HG02642 (cell line): ENCODE results near the gene KCNJ12.

Source experiments
- ATAC-seq: cut with Tn5 transposase; IDR thresholded peaks from one replicate; pipeline ENCODE4 v1.9.1; 2021; ENCODE audit warnings: mild to moderate bottlenecking; ENCODE audit not compliant: unreplicated experiment, poor library complexity

Gene KCNJ12

DNA sequence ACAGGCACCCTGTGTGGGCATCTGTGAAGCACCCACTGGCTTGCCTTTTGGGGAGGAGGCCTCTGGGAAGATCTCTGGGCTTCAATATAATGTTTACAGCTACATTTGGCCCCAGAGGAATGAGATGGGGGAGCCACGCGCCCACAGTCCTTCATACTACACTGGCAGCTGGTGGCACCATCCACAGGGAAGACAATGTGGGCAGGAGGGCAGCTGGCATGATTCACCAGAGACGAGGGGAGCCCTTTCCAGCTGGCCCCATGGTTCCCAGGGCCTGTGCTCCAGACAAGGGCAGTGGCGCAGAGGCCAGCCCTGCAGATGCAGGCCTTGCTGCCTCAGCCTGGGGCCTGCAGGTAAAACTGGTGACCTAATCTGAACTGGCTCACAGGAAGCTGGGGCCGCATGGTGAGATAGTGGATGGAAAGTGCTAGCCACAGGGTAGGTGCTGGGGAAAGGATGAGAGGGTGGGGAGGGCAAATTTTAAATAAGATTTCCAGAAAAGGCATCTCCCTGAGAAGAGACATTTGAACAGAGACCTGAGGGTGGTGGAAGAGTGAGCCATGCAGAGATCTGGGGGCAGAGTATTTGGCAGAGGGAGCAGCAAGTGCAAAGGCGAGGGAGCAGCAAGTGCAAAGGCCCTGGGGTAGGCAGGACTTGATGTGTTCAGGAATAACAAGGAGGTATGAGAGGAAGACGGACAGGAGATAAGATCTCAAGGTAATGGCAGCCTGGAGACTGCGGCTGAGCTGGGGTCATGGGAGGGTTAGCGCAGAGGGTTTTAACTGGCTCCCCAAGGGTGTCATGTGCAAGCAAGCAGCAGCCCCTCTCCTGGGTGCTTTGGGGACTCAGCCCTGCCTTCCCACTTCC, 12.1 kb upstream of the KCNJ12 start:
- ATAC-seq, result no peak

DNA sequence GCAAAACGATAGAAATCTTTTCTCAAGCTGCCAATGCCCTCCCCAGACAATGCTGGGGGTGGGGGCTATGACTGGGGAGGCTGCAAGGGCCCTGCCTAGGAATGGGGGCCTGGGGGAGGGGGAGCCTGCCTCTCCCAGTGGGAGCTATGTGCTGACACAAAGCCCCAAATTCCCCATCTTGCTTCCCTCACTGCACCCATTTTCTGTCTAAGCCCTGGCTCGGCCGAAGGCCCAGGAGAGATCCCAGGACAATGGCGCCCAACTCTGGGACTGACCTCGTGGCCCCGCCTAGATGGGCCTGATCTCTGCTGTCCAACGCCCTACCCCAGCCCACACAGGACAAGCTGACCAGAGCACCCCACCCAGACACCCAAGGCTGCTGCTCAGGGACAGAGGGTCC, 11.1 kb upstream of the KCNJ12 start:
- ATAC-seq, result no peak

DNA sequence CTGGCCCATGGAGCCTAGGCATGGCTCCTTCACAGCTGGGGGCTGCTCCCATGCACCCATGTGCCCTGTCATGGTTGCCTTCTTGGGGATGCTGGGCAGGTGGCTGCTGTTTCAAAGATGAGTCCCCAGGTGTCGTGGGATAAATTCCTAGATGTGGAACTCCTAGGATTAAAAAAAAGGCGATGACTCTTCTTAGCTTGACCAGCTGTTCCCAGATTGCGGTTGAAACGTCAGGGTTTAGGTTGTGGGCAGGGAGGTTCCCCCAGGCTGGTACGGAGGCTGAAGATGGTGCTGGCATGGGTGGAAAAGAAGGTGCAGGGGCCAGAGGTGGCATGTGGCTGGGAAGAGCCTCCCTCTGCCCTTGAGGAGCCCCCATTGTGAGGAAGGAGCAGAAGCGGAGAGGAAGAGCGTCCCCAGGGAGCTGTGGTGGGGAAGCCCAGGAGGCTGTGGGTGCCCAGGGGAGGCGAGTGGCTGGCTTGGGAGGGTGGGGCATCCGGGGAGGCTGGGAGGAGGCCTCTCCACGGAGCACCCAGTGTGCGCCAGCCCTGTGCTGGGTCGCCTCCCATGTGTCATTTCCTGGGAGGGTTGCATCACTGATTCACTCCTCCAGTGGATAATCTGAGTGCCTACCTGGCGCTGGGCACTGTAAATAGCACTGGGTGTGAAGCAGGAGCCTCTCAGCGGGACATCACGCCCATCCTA, 7.5 kb upstream of the KCNJ12 start:
- no peak for ATAC-seq

DNA sequence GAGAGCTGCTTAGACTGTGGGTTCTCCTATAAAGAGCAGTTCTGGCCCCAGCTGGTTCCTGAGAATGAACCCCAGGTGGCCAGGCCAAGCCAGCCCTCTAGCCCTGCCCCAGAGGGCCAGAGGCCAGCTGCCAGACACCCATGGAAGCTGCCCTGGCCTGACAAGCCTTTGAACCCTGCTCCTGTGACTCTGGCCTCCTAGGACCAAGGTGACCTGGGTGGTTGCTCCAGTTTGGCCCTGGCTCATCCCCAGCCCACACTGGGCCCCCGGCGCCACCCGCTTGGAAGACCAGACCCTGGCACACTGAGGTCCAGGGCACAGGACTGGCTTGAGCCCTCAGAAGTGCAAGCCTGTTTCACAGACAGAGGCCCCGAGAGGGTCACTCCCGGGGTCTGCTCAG, 6.8 kb upstream of the KCNJ12 start:
- no peak for ATAC-seq

DNA sequence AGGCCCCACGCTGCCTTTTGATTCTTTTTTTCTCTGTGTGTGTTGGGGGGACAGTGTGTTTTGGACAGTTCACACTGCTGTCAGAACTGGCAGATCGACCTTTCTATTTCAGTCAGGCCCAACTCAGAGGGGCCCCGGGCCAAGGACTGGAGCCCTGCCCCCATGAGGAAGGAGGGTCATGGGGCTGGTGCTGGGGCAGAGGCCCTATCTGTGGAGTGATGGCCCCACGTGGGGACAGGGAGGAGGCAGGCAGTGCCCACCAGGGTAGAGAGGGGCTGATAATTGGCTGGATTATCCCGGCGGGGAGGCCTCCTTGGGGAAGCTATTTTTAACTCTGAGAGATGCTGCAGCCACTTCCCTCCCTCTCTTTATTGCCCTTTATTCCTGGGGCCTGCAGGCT, 5.7 kb upstream of the KCNJ12 start:
- ATAC-seq, result no peak

DNA sequence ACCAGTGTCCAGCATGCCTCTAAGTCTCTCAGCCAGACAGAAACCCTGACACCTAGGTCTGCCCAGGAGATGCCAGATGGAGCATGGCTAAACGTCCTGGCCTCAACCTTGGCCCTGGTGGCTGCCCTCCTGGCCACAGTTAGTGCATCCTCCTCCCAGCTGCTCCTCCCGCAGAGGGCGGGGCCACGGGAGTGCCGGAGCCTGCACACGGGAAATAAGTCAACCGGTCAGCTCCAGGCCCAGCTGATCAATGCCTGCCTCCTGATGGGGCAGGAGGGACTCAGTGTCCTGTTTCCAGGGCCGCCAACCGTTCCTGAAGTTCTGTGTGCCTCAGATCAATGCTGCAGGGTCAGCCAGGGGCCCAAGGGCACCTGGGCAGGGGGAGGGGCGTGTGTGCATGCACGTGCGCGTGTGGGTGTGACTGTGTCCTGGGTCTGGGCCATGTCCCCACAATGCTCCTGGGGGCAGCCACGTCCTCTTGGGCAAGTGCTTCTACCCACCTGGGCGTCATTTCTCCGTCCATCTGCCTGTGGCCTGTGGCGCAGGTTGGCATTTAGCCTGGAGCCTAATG, 4.6 kb upstream of the KCNJ12 start:
- no peak for ATAC-seq

DNA sequence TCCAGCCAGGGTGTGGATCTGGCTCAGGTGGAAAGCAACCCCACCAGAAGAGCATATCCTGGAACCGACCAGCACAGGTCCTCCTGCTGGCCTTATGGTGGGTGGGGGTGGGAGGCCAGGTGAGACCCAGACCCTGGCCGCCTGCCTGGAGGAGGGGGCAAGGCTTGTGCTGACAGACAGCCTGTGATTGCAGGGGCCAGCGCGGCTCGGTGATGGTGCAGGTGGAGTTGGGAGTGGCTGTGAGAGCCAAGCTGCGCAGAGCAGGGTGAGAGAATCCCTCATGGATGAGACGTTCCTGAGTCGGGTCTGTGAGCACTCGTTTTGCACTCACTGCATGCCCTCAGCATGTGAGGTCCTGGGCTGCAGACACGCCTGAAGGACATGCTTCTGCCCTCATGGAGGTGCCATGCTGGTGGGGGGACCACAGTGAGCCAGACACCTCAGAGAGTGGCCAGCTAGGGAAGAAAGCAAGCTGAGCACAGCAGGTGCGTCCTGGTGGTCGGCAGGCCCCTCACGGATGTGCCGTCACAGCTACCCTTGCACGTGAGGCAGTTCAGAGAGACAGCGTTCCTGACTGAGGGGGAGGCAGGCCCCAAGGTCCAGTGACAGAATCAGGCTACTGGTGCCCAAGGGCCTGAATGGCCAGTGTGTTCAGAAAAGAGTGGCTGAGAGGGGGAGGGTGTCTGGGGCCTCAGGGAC, 3.8 kb upstream of the KCNJ12 start:
- ATAC-seq, result no peak

DNA sequence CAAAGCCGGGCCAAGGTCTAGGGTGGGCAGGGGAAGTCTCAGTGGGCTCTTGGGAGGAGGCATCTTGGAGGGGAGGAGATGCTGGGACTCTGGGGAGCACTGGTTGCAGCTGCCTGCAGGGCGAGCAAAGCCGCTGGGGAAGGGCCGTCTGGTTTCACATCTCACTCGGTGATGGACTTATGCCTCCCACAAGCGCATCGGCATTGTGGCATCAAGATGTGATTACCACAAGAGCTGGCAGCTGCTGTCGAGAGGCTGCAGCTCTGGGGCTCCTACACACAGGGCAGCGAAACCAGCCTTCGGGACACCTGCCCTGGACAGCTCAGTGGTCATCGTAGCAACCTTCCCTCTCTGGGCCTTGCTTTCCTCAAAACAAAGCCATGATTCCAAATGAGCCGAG, 3.1 kb upstream of the KCNJ12 start:
- ATAC-seq, result no peak

DNA sequence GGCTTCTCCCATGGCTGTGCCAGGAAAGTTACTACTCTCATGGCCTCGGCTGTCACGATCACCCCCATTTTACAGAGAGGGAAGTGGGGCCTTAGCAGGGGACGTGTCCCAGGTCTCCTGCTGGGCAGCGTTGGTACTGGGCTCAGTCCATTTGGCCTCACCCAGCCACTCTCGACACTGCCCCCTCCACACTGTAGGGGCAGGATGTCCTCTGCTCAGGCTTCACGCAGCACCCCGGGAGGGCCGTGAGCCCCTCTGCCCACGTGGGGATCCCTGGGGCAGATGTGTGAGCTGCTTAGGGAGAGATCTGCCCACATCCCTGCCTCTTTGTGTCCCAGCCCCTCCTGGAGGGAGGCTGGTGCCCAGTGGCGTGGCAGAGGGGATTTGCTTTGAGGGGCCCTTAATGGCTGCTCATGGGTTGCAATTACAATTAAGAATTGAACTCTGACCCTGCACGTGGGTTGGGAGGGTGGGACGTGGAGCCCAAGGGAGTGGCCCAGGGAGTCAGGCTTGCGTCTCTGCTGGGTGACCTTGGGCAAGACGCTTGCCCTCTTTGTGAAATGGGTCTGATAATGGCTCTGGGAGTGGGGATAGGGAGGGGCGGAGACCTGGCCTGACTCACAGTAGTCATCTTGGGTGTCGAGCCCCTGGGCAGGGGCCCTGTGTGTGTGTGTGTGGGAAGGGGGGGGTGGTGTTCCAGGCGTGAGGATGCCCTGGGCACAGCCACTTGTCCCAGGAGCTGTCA, 2.3 kb upstream of the KCNJ12 start:
- no peak for ATAC-seq

DNA sequence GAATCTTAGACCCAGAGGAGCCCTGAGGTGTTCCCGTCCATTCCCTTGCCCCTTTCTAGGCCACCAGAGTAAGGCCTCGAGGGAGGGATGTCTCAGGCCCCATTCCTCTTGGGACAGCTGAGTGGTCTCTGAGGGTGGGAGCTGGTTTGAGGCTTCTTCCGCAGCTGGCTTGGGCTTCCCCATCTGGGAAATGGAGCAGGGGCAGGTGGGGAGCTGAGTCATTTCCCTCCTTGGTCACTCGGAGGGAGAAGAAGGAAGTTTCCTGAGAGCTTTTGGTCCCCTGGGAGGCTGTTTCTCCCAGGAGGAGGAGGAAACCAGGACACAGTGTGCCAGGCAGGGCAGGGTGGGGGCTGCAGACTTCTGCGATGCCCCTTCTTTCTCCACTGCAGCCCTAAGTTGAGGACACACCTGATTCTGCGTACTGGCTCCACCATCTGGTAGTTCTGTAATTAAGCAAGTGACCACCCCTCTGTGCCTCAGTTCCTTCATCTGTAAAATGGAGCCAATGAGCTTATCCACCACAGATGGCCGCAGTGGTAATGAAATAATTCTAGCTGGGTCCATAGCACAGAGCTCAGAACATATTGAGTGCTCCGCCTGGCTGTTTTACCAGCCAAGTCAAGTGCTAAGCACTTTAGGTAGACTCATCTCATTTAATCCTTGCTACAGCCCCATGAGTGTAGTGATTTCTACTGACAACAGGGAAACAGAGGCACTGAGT, 1.6 kb upstream of the KCNJ12 start:
- ATAC-seq, result no peak

DNA sequence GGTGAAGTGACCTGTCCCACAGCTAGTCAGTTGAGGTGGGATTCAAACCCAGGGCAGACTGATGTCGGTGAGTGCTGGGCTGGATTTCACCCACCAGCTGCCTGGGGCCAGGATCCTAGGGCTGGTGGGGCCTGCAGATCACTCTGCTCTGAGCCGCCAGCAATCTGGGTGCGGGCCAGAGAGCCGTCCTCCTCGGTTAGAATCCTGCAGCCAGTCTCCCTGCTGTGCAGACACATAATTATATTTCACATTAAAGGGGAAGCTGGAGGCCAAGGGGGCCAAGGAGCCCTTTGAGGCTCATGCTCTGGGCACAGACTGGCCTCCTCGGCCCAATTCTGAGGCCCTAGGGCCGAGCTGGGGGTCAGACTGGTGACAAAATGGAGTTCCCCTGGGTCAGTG, 996 bp upstream of the KCNJ12 start:
- ATAC-seq, result no peak

DNA sequence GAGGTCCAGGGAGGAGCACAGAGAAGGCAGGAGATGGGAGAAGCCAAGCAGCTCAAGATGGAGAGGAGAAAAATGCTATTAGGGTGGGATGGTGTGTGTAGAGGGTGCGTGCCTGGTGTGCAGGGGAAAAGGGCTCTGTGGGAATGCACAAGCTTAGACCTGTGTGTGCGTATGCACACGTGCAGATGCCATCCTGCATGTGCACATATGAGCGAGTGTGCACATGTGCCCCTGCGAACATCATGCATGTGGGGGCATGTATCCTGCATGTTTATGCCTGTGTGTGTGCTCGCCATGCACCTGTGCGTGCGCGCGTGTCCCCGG, 438 bp upstream of the KCNJ12 start:
- ATAC-seq, result no peak

DNA sequence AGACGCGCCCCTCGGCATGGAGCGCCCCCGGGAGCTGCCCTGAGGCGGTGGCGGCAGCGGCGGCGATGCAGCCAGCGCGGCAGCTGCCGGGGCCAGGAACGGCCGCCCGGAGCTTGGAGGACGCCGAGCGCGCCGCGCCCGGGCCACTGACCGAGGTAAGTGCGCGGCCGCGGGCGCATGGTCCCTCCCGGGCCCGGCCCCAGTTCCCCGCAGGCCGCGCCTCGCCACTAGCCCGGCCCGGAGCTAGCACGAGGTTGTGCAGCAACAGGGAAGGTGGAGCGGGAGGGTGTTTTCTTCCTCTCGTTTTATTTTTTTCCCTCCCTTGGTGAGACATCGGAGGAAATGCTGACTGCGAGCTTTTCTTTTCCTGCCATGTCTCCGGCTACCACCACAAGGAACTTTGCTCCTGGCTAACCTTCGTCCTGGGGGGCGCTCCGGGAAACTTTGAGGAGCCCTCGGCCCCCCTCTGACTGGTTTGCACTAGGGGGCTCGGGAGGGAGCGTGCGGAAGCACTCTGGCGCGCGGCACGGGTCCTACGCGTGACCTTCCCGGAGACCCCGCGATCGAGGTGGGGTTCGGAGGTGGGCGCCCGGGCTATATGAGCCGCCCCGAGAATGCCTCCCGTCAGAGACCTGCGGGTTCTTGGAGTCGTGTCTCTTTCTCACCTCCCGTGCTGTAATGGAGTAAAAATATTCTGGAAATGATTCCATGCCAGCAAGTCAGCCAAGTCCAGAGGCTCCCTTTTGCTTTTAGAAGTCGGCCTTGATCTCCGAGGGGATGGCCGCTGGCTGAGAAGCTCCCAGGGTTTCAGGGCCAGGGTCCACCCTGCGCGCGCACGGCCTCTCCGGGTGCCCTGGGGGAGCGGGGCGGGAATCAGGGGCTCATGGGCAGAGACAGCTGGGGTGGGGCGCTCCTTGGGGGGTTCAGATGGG, 868 bp downstream of the KCNJ12 start:
- ATAC-seq, result no peak

DNA sequence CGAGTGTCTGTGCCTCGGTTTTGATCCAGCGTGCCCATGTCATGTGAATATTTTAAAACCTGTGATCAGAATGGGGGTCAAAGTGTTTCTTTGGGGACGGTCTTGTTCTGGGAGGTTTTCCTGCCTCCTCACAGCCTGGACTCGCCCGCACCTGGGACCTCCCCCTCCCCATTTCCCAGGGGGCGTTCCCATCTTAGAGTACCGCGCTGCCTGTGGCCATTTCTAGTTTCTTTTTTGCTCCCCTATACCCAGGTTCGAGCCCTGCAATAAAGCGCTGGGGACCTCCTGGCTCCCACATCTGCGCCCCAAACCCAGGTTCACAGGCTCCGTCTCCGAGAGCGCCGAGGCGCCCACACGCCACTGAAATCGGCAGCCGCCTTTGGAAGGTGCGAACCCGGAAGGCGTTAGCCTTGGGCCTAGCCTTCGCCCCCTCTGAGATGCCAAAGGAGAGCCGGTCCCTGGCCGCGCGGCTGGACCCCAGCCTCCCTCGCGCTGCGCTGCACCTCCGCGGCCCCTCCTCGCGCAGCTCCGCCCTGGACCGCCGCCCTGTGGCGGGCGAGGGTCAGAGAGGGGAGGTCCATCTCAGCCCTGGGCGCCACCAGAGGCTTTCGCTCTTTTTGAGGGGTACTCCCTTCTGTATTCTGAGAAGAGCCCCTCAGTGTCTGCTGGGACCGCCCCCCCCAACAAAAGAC, 1.7 kb downstream of the KCNJ12 start:
- ATAC-seq, result no peak

DNA sequence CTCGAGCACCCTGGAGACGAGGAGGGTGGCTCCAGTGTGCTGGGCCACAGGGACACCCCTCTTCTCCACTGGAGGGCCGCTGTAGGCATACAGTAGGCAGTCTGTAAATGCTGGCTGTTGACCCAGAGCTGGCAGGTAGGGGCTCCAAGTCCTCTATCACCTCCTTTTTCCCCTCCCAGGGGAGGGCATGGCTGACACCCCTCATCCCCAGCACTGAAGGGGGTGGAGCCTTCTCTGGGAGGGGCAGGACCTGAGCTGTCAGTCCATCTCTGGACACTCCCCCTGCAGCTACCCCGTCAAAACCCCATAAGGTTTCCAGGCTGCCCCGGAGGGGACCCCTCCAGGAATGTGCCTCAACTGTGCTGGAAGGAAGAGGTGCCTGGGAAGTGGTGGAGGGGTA, 2.4 kb downstream of the KCNJ12 start:
- ATAC-seq, result no peak

DNA sequence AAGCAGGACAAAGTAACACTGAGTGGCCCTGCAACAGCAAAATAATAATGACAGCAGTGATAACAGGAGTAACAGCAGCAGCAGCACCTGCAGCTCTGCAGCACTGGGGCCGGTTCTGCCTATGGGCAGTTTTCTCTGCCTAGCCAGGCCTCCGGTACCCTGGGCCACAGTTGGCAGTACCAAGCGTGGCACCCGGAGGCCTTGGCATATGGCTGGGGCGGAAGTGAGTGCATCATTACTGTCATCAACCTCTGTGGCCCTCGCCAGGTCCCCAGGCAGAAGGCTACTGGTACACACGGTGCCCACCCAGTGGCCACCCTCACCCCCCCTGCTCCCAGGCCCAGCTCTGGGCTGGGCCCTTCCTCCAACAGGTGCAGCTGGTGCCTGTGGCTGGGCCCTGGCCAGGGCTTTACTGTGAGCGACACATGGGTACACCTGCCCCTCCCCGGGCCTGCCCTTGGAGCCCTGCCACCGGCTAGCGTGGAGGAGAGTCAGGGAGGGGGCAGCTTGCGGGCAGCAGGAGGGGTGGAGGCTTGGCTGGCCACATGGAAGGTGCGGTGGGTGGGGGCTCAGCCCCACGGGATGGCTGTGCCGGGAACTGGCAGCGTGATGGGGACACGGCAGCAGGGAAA, 3.0 kb downstream of the KCNJ12 start:
- no peak for ATAC-seq

DNA sequence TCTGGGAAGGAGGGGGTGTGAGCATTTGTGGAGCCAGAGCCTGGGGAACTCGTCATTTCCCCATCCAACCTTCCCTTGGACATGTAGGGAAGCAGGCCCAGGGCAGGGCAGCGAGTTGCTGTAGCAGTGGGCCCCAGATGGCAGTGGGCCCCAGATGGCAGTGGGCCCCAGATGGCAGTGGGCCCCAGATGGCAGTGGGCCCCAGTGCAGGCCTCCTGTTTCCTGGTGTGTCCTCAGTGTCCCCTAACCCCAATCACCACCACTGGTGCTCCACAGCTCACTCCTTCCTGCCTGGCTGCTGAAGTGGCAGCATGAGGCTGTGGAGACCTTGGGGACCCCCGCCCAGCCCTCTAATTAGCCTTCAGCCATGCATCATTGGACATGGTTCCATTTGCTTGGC, 4.5 kb downstream of the KCNJ12 start:
- ATAC-seq, result no peak
